ENCODE results near the gene SDSL.

The SDSL gene

DNA sequence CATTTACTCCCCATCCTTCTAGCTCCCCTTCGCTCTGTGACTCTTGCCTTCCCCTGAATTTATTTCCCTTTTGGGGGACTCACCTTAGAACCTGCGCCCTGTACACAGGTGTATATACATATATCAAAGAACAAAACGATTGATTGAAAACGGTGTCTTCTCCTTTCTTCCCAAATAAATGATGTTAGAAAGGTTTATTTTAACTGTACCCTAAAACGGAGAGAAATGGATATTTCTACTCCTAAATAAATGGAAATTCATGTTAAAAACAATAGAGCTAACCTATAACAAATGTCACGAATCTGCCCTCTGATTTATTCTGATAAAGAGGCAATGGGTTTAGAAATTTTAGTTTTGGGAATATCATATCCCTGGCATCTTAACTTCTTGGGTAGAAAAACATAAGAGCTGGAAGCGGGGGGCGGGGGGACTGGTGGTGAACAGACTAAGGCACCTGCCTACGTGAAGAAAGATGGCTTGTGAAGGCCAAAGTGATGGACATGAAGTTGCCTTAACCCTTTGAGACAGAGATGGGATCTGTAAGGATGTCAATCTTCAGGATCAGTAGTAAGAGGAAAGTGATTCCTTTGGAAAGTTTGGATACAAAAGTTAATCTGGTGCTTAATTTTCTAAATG lies 58.3 kb downstream of the SDSL start:
- DNase-seq (ENCODE audit: low spot score): no peak
- in situ Hi-C loops (cut with MboI; ENCODE audit: low pct_unique_long_range_greater_than_20kb, low sequenced_read_pairs, unreplicated experiment): no loop called here
- TF ChIP-seq, protein P1, sequence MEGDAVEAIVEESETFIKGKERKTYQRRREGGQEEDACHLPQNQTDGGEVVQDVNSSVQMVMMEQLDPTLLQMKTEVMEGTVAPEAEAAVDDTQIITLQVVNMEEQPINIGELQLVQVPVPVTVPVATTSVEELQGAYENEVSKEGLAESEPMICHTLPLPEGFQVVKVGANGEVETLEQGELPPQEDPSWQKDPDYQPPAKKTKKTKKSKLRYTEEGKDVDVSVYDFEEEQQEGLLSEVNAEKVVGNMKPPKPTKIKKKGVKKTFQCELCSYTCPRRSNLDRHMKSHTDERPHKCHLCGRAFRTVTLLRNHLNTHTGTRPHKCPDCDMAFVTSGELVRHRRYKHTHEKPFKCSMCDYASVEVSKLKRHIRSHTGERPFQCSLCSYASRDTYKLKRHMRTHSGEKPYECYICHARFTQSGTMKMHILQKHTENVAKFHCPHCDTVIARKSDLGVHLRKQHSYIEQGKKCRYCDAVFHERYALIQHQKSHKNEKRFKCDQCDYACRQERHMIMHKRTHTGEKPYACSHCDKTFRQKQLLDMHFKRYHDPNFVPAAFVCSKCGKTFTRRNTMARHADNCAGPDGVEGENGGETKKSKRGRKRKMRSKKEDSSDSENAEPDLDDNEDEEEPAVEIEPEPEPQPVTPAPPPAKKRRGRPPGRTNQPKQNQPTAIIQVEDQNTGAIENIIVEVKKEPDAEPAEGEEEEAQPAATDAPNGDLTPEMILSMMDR (IDR thresholded peaks at IDR 0.05; ENCODE audit: extremely low read depth, insufficient read depth, missing control alignments): no peak

DNA sequence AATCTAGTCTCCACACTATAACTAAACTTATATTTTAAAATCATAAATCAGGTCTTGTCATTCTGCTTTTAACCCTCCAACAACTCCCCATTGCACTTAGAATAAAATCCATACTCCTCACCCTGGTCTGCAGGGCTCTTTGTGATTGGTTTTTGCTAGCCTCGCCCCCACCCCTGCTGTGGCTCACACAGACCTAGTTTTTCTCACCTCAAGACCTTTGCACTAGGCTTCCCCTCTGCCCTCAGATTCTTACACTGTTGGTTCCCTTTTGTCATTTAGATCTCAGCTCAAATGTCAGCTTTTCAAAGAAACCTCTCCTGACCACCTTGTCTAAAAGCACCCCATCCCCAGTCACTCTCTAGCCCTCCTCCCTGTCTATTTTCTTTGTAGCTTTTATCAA lies 60.2 kb downstream of the SDSL start:
- in situ Hi-C loops (cut with MboI; ENCODE audit: low pct_unique_long_range_greater_than_20kb, low sequenced_read_pairs, unreplicated experiment): no loop called here

DNA sequence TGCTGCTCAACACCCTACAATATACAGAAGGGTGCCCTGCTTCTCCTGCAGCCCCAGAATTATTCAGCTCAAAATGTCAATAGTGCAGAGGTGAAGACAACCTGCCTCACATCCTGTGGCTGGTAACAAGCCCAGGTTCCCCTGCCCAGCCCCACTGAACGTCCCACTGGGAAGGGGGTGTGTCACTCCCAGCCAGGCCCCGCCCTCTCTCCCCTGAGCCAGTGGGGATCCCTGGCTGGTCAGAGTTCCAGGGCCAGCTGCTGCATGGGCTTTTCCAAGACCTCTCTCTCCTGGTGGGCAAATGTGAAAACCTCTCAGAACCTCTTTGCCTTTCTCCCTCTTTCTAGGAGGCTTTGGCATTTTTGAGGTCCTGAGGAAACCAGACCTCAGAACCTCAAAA lies 63.1 kb downstream of the SDSL start:
- TF ChIP-seq, protein P1 (IDR thresholded peaks at IDR 0.05; ENCODE audit: extremely low read depth, insufficient read depth, missing control alignments): no peak
- in situ Hi-C loops (cut with MboI; ENCODE audit: low pct_unique_long_range_greater_than_20kb, low sequenced_read_pairs, unreplicated experiment): no loop called here
- no peak for DNase-seq (ENCODE audit: low spot score)

More for the DNA sequence above, 60.2 kb downstream of the SDSL start:
- no peak for DNase-seq (ENCODE audit: low spot score)
- TF ChIP-seq, protein P1 (IDR thresholded peaks at IDR 0.05; ENCODE audit: extremely low read depth, insufficient read depth, missing control alignments): no peak

DNA sequence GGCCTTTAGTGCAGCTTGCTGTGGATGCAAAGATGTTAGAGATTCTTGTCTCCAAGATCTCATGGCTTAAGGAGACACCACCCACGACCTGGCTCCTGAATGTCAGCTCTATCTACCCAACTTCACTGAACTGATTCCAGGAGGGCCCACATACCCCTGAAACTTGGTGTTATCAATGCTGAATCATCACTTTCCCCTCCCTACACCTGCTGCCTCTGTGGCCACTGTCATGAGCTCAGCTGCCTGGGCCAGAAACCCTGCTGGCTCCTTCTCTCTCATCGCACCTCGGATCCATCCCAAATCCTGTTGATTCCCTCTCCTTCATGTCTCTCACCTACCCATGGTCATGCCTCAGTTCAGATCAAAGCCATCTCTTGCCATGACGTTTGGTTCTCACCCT lies 64.5 kb downstream of the SDSL start:
- TF ChIP-seq, protein P1 (IDR thresholded peaks at IDR 0.05; ENCODE audit: extremely low read depth, insufficient read depth, missing control alignments): no peak
- DNase-seq (ENCODE audit: low spot score): no peak
- in situ Hi-C loops (cut with MboI; ENCODE audit: low pct_unique_long_range_greater_than_20kb, low sequenced_read_pairs, unreplicated experiment): no loop called here

Measured in GM13977 (cell line).